ENCODE data around the gene ZMYND8.

Gene ZMYND8

DNA sequence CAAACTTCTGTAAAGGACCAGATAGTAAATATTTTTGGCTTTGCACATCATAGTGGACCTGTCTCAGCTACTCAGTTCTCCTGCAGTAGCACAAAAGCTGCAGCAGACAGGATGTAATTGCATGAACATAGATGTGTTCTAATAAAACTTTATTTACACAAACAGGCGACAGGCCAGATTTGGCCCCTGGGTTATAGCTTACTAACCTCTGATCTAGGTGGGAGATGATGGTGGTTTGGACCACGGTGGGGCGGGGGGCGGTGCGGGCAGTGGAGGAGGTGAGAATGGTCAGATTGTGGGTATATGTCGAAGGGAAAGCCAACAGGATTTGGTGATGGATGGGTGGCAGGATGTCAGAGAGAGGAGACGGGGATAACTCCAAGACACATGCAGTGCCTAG lies 196.3 kb downstream of the ZMYND8 start:
- no peak overlapping the region for H3K4me3 ChIP-seq (ENCODE audit: low read depth, low read length)
- TF ChIP-seq CTCF (IDR thresholded peaks at IDR 0.05; ENCODE audit: borderline replicate concordance, insufficient read depth, low read depth, low read length) = no peak

Data from GM12875 (cell line).